Activated naive CD4-positive, alpha-beta T cell (primary cell): ENCODE measurements around the gene ACCS.

Experiments
- DNase-seq, 4 experiments: peaks; one replicate each; lab custom pipeline; 2025; lab: John Stamatoyannopoulos, UW

The ACCS gene

DNA sequence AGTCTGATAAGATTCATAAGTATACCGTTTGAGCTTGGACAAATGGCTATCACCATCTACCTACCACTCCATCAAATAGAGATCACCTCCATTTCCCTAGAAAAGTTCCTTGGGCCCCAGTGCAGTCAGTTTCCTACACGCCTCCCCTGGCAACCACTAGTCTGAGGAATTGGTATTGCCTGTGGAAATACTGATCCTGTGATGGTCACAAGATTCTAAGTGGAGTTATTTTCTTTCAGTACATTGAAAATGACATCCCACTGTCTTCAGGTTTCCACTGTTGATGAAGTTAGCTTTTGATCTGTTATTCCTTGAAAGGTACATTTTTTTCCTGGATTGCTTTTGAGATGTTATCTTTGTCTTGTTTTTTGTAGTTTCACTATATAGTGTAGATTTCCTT lies 22.9 kb upstream of the ACCS start:
- DNase-seq = no peak

GRCh38 chr11:44046182-44046581 lies 19.9 kb upstream of the ACCS start:
- DNase-seq = no peak

DNA sequence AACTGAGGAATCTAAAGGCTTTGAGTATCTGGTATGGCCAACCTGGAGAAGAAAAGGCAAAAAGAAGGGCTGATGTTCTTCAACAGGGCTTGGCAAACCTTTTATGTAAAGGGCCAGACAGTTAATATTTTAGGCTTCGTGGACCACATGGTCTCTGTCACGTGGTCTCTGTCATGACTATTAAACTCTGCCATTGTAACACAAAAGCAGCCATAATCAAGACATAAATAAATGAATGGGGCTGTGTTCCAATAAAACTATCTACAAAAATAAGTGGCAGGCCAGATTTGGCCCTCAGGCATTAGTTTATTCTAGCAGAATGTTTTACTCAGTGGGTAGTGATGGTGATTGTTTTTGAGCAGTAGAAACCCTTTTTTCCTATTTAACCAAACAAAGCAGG lies 18.8 kb upstream of the ACCS start:
- DNase-seq = no peak

DNA sequence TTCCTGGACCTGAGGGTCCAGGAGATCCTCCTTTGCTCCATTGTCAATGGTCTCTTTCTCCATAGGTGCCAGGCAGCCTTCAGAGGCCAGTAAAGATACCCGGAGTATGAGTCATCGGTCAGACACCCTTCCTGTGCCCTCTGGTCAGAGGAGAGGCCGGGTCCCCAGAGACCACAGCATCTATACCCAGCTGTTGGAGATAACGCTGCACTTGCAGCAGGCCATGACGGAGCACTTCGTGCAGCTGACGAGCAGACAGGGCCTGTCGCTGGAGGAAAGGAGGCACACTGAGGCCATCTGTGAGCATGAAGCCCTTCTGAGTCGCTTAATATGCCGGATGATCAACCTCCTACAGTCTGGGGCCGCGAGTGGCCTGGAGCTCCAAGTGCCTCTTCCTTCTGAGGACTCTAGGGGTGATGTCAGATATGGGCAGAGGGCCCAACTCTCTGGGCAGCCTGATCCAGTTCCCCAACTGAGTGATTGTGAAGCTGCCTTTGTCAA lies 18.1 kb upstream of the ACCS start, which contains the start of gene ACCSL:
Gene ACCSL, plus strand, starts transcription at position 51 of the 501 bp plus-strand sequence. Its CDS starts 56 bp downstream, at position 107.
- DNase-seq = no peak

GRCh38 chr11:44049832-44050231 lies 16.2 kb upstream of the ACCS start:
- DNase-seq = no peak

DNA sequence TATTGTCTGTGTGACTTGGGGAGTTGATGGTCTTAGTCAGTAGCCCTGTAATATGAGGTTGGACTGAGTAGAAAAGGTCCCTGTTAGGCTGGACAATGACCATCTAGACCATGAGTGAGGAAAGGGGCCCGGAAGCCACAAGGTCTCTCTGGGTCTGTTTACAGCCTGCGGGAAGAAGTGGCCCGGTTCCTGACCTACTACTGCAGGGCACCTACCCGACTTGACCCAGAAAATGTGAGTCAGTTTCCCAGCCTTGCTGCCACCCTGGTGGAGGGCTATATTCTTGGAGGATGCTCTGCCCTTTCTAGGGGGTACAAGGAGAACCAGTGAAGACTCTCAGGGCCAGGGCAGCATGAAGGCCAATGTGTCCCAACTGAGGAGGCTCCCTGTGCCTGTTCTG lies 14.9 kb upstream of the ACCS start:
- no peak for DNase-seq

DNA sequence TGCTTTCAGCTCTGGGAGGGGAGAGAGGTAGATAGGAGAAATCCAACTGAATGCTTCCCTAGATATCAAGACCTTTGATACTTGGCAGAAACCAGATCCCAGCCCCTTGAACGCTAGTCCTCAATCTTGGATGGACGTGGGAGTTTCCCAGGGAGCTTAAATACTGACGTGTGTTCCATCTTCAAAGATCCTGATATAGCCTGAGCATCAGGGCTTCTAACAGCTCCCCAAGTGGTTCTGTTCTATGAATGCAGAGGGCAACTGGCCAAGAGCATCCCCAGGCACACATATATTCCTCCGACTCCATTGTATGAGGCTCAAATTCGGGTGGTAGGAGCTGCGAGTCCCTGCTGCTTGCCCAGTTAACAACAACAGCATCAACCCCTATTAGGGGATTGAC lies 8.7 kb upstream of the ACCS start:
- no peak for DNase-seq

GRCh38 chr11:44058275-44058674 lies 7.8 kb upstream of the ACCS start:
- DNase-seq = no peak

- no peak for DNase-seq
Observed at GRCh38 chr11:44065161-44065661, 859 bp upstream of the ACCS start.

DNA sequence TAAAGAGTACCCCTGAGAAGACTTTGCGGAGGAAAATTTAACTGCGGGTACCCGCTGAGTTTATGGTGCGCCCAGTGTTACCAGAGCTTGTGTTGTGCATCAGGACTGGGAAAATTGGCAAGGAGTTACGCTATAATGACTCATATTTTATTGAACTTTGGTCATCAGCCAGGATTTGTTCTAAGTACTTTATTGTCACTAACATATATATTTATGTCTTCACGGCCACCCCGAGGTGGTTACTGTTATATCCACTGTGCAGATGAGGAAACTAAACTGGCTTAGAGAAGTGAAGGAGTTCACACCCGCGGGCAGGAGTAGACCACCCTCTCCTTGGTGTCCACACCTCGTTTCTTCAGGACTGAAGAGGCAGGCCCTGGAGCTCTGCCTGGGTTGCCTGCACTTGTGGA lies 667 bp downstream of the ACCS start:
- no peak for DNase-seq

- DNase-seq = no peak
Observed at GRCh38 chr11:44067266-44067665, 1.2 kb downstream of the ACCS start.

- DNase-seq = no peak
Observed at GRCh38 chr11:44068180-44068579, 2.1 kb downstream of the ACCS start.

- no peak for DNase-seq
Observed at GRCh38 chr11:44071157-44071556, 5.1 kb downstream of the ACCS start.

GRCh38 chr11:44072757-44073658 lies 6.9 kb downstream of the ACCS start:
- DNase-seq = no peak

DNA sequence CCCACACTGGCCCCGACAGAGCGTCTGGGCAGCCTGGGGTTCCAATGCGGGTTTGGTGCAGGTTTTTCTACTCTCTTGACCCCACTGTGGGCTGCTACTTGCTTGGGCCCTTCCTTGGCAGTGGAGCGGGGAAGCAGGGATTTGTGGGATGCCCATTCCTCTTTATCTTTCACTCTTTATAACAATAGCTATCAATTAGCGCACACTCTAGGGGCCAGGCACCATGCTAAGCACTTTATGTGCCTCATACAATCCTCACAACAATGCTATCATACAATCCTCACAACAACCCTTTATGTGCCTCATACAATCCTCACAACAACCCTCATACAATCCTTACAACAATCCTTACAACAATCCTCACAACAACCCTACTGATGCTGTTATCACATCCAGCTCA lies 12.7 kb downstream of the ACCS start:
- DNase-seq = no peak

GRCh38 chr11:44079376-44079775 lies 13.3 kb downstream of the ACCS start:
- DNase-seq = no peak

DNA sequence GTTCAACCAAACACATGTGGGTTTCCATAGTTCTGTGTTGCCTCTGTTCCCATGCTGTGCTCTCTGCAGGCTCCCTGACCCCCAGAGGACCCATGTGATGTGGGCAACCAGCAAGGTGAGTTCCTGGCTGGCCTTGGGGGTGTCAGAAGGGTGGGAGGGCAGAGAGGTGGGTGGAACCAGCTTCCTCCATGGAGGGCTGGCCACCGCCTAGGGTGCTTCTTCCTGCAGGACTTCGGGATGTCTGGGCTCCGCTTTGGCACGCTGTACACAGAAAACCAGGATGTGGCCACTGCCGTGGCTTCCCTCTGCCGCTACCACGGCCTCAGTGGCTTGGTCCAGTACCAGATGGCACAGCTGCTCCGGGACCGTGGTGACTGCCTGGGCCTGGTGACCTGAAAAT lies 14.9 kb downstream of the ACCS start:
- DNase-seq = no peak

DNA sequence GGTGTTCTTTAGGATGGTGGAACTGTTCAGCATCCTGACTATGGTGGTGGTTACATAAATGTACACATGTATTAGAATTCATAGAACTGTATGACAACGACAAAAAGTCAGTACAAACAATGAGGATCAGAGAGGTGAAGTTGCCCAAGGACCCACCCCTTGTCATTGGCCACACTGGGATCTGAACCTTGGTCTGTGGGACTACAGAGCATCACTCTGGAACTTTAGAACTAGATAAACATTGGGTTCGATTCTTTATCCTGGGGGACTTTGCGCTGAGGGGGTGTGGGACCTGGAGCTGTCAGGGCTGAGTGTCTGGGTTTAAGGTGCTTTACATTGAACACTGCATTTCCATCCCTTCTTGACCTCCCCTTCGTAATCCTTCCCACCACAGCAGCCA lies 16.6 kb downstream of the ACCS start:
- DNase-seq = no peak

DNA sequence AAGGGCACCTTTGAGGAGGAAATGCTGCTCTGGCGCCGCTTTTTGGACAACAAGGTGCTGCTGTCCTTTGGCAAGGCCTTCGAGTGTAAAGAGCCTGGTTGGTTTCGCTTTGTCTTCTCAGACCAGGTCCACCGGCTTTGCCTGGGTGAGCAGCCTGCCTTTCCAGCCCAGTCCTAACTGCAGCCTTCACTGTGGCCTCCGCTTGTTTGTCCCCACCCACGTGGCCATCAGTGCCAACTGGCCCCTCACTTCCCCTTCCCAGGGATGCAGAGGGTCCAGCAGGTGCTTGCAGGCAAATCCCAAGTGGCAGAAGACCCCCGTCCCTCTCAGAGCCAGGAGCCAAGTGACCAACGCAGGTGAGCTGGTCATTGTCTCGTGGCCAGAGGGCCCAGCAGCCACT lies 17.4 kb downstream of the ACCS start:
- DNase-seq = no peak

GRCh38 chr11:44083906-44084305 lies 17.8 kb downstream of the ACCS start:
- DNase-seq = no peak

DNA sequence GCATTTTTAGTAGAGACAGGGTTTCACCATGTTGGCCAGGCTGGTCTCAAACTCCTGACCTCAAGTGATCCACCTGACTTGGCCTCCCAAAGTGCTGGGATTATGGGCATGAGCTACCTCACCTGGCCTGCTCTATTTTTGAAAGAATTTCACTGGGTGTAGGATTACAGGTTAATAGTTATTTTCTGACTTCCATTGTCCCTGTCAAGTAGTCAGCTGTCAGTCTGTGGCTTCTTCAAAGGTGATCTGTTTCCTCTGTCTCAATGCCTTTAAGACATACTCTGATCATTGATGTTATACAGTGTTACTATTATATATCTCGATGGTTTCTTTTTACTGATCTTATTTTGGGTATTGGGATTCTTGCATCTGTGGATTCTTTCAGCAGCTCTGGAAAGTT lies 19.3 kb downstream of the ACCS start:
- DNase-seq = no peak

- DNase-seq = no peak
Observed at GRCh38 chr11:44088377-44088776, 22.3 kb downstream of the ACCS start.

DNA sequence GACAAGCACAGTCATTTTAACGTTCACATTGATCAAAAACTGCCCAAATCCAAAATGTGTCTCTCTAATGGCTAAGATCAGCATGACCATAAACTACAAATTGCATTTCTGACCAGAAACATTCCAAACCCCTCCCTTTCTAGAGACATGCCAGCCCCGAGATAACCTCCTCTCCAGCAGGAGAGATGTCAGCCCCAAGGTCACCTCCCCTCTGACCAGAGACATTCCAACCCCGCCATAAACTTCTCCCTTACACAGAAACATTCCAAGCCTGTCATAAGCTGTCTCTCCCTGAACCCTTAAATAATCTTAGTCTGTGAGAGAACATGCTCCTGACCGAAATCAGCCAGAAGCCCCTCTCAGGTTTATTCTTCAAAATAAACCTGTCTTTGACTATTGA lies 22.8 kb downstream of the ACCS start:
- DNase-seq = no peak

GRCh38 chr11:44090539-44090938 lies 24.5 kb downstream of the ACCS start:
- DNase-seq = no peak
